ENCODE measurements around the gene PDE3A. TPM values are rescaled to one million over a fixed set of nuclear protein-coding genes. Genes with fewer than 3 reads are reported as not detected.

Gene PDE3A
- total and polyA plus RNA-seq, 2 of the 4 experiments (the other 2 are of a cell fraction) = 0.09 to 0.18 TPM

GRCh38 chr12:20444595-20445170 lies 76.3 kb downstream of the PDE3A start:
- Histone ChIP-seq H4K5ac (ENCODE audit: low read depth, low read length) (no peak overlapping the region; the same call in 1 of the 2 replicates), H3K79me1 (ENCODE audit: low read depth in 1 of 2, low read length in 2 of 2) (no peaks in the 10 kb centered on the region; a peak in 1 of 4 replicates), H4K20me1 (ENCODE audit: insufficient read depth, low read length) (no peaks in the 10 kb centered on the region), H2AK9ac (replicated peaks; ENCODE audit: low read depth, low read length, poor library complexity) (no peak overlapping the region), H3K36me3 (ENCODE audit: control insufficient read depth, insufficient read depth, low read length) (no peaks in the 10 kb centered on the region; the same call in 1 of the 2 replicates), H3K9me1 (ENCODE audit: insufficient read depth, low read length) (no peaks in the 10 kb centered on the region), H3K9ac (ENCODE audit: low read depth, low read length) (no peak overlapping the region), H2AFZ (replicated peaks; ENCODE audit: low read length, poor library complexity) (no peak overlapping the region), H3K27me3 (ENCODE audit: control insufficient read depth, insufficient read depth, low read length) (no peaks in the 10 kb centered on the region), H2BK20ac (ENCODE audit: low read depth, low read length) (no peak overlapping the region), H3K4ac (ENCODE audit: low read depth, low read length) (no peak overlapping the region), H2AK5ac (ENCODE audit: low read depth, low read length) (no peak overlapping the region), H4K91ac (ENCODE audit: insufficient read depth, low read depth, low read length) (no peak overlapping the region), H3K14ac (replicated peaks; ENCODE audit: low read depth, low read length) (no peak overlapping the region), H3K18ac (ENCODE audit: low read depth, low read length) (peak overlapping the region; percentile 50; the same call in 1 of the 2 replicates), H3K27ac (ENCODE audit: insufficient read depth, low read length) (no peak overlapping the region), H3K23ac (ENCODE audit: low read depth, low read length) (no peak overlapping the region), H3K56ac (ENCODE audit: extremely low read depth, insufficient read depth, low read length) (no peak overlapping the region), H2BK120ac (ENCODE audit: low read depth, low read length) (no peak overlapping the region), H3K4me3 (ENCODE audit: insufficient read depth, low read depth, low read length) (no peak overlapping the region), H3K4me1 (ENCODE audit: control insufficient read depth, insufficient read depth, low read length) (peaks cover 5% of the 10 kb centered on the region; the same call in 1 of the 2 replicates), H2BK15ac (ENCODE audit: low read depth, low read length) (no peak overlapping the region), H2BK5ac (ENCODE audit: low read depth, low read length, poor library complexity, severe bottlenecking) (no peak overlapping the region), H3K9me3 (ENCODE audit: control insufficient read depth, insufficient read depth, low read length) (no peaks in the 10 kb centered on the region), H4K8ac (ENCODE audit: low read depth in 2 of 2, low read length in 2 of 2) (no peak overlapping the region), H3K4me2 (ENCODE audit: low read depth, low read length) (no peak overlapping the region)
- POLR2A ChIA-PET (ENCODE audit: unreplicated experiment) = no interaction called here
- TF ChIP-seq RCOR1 (IDR thresholded peaks at IDR 0.05; ENCODE audit: insufficient replicate concordance, low read length) (no peak), NFE2L2 (IDR thresholded peaks at IDR 0.05; ENCODE audit: low read depth, low read length) (no peak), CEBPB (IDR thresholded peaks at IDR 0.05; ENCODE audit: low read depth, low read length) (no peak), RFX5 (IDR thresholded peaks at IDR 0.05; ENCODE audit: low read depth, low read length) (no peak), SMC3 (IDR thresholded peaks at IDR 0.05; ENCODE audit: low read depth, low read length) (no peak), MAFK (IDR thresholded peaks at IDR 0.05; ENCODE audit: low read depth, low read length) (no peak), RAD21 (IDR thresholded peaks at IDR 0.05; ENCODE audit: low read length) (no peak), ELK1 (IDR thresholded peaks at IDR 0.05; ENCODE audit: borderline replicate concordance, low read depth, low read length) (no peak), MAZ (IDR thresholded peaks at IDR 0.05; ENCODE audit: borderline replicate concordance, low read depth, low read length) (no peak), POLR2A (IDR thresholded peaks at IDR 0.05; ENCODE audit: low read depth, low read length) (no peak), FOS (IDR thresholded peaks at IDR 0.05; ENCODE audit: low read depth, low read length) (no peak)
- TF ChIP-seq, protein P1, sequence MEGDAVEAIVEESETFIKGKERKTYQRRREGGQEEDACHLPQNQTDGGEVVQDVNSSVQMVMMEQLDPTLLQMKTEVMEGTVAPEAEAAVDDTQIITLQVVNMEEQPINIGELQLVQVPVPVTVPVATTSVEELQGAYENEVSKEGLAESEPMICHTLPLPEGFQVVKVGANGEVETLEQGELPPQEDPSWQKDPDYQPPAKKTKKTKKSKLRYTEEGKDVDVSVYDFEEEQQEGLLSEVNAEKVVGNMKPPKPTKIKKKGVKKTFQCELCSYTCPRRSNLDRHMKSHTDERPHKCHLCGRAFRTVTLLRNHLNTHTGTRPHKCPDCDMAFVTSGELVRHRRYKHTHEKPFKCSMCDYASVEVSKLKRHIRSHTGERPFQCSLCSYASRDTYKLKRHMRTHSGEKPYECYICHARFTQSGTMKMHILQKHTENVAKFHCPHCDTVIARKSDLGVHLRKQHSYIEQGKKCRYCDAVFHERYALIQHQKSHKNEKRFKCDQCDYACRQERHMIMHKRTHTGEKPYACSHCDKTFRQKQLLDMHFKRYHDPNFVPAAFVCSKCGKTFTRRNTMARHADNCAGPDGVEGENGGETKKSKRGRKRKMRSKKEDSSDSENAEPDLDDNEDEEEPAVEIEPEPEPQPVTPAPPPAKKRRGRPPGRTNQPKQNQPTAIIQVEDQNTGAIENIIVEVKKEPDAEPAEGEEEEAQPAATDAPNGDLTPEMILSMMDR (conservative IDR thresholded peaks at IDR 0.05; ENCODE audit: low read depth, low read length) = no peak
- TF ChIP-seq, protein P2, sequence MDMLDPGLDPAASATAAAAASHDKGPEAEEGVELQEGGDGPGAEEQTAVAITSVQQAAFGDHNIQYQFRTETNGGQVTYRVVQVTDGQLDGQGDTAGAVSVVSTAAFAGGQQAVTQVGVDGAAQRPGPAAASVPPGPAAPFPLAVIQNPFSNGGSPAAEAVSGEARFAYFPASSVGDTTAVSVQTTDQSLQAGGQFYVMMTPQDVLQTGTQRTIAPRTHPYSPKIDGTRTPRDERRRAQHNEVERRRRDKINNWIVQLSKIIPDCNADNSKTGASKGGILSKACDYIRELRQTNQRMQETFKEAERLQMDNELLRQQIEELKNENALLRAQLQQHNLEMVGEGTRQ (IDR thresholded peaks at IDR 0.05; ENCODE audit: low read depth, low read length) = no peak
- no TSS peak for BruUV-seq (replicated peaks)
- dilution Hi-C loops (cut with HindIII; ENCODE audit: low sequenced_read_pairs, unreplicated experiment) = no loop called here
- in situ Hi-C loops (cut with MboI; ENCODE audit: low sequenced_read_pairs) = no loop called here
- CTCF ChIA-PET = interaction anchor here (0.6 kb wide), 1 partner anchor 18 kb away, joined by 6 read pairs; no protein-coding TSS in a partner anchor
- ATAC-seq (ENCODE audit: low read depth) (no peak), DNase-seq (no peak)
- intact Hi-C loops (cut with micrococcal nuclease) = no loop called here
- 86% methylated on average over 2 of the region's 6 CpGs; no CpG with 5 or more reads in 1 of the 2 experiments for WGBS, 2 experiments (ENCODE audit: extremely low coverage in 2 of 2, insufficient read length in 1 of 2)

Data from IMR-90 (cell line).